HL-60 (cell line): ENCODE results near the gene GHRH.

Experiments
- POLR2AphosphoS5 ChIP-seq: IDR thresholded peaks from 2 replicates; pipeline ENCODE4 v1.6.1; 2012; ENCODE audit warnings: low read depth
- TF ChIP-seq, protein P1 (sequence below): IDR thresholded peaks from one replicate; pipeline ENCODE4 v1.5.1; 2011; ENCODE audit warnings: low read length, control low read depth, inconsistent platforms; ENCODE audit not compliant: insufficient read depth
- TF ChIP-seq, protein P2 (sequence below): IDR thresholded peaks from 2 replicates; pipeline ENCODE4 v1.6.1; 2012; ENCODE audit warnings: low read depth; ENCODE audit not compliant: insufficient replicate concordance

DNA sequence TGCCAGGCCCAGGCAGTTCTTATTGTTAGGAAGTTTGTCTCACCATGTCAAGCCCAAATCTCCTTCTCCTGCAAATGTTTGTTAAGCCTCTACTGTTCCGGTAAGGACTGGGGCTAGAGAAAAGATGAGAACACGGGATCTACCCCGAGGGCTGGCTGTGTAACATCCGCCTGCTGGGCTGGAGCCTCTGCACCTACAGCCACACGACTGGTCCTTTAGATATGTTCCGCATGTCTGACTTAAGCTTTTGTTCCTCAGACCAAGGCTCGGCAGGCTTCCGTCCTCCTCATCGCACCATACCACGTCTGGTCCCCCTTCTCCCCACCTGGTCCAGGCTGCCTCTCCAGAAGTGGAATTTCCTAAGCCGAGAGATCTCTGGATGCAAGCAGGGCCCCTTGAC is 2.6 kb downstream of the GHRH start:
- TF ChIP-seq, protein P1, sequence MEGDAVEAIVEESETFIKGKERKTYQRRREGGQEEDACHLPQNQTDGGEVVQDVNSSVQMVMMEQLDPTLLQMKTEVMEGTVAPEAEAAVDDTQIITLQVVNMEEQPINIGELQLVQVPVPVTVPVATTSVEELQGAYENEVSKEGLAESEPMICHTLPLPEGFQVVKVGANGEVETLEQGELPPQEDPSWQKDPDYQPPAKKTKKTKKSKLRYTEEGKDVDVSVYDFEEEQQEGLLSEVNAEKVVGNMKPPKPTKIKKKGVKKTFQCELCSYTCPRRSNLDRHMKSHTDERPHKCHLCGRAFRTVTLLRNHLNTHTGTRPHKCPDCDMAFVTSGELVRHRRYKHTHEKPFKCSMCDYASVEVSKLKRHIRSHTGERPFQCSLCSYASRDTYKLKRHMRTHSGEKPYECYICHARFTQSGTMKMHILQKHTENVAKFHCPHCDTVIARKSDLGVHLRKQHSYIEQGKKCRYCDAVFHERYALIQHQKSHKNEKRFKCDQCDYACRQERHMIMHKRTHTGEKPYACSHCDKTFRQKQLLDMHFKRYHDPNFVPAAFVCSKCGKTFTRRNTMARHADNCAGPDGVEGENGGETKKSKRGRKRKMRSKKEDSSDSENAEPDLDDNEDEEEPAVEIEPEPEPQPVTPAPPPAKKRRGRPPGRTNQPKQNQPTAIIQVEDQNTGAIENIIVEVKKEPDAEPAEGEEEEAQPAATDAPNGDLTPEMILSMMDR, result no peak
- no peak for TF ChIP-seq POLR2AphosphoS5
- TF ChIP-seq, protein P2, sequence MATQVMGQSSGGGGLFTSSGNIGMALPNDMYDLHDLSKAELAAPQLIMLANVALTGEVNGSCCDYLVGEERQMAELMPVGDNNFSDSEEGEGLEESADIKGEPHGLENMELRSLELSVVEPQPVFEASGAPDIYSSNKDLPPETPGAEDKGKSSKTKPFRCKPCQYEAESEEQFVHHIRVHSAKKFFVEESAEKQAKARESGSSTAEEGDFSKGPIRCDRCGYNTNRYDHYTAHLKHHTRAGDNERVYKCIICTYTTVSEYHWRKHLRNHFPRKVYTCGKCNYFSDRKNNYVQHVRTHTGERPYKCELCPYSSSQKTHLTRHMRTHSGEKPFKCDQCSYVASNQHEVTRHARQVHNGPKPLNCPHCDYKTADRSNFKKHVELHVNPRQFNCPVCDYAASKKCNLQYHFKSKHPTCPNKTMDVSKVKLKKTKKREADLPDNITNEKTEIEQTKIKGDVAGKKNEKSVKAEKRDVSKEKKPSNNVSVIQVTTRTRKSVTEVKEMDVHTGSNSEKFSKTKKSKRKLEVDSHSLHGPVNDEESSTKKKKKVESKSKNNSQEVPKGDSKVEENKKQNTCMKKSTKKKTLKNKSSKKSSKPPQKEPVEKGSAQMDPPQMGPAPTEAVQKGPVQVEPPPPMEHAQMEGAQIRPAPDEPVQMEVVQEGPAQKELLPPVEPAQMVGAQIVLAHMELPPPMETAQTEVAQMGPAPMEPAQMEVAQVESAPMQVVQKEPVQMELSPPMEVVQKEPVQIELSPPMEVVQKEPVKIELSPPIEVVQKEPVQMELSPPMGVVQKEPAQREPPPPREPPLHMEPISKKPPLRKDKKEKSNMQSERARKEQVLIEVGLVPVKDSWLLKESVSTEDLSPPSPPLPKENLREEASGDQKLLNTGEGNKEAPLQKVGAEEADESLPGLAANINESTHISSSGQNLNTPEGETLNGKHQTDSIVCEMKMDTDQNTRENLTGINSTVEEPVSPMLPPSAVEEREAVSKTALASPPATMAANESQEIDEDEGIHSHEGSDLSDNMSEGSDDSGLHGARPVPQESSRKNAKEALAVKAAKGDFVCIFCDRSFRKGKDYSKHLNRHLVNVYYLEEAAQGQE, result no peak
